ENCODE data around the gene ASF1B. TPM values are rescaled to one million over a fixed set of nuclear protein-coding genes. Genes with fewer than 3 reads are reported as not detected.
"Not testable (repeated sequence)": the region's sequence is repeated elsewhere in the genome, so short reads cannot be mapped to it uniquely, and the experiment has no call there.

The ASF1B gene
- total RNA-seq, 1 experiment from 2014 or later: 78.1 TPM

DNA sequence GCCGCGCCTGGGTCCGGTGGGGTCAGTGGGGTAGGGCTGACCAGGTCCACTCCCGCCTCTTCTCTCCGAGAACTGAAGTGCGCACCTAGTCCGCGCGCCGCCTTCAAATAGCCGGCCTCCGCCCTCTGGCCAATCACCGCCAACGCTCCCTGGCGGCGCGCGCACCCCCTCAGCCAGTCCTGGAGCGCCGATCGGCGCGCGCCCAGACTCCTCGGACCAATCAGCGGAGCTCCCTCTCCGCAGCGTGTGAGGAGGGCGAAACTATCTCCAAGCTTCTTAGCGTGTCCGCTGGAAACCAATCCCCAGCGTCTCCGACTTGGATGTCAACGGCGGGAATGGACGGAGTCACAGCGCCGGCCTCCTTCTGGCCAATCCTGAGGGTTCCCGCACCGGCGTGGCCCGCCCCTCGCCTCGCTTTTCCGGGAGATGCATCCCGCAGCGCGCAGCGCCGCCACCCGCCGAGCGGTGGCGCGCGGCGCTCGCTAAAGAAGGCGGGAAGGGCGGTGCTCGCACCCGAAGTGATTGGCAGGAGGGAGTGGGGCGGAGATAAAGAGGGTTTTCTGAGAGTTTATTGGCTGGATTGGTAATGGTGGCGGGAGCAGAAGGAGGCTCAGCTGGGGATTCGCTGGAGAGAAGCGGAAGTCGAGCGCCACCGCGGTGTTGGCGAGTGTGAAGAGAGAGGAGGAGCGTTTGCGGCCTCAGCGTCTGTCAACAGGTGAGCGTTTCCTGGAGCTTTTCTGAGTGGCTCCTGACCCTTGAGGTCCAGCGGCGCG lies at the start of gene ASF1B (continued):
- TF ChIP-seq, protein P1, sequence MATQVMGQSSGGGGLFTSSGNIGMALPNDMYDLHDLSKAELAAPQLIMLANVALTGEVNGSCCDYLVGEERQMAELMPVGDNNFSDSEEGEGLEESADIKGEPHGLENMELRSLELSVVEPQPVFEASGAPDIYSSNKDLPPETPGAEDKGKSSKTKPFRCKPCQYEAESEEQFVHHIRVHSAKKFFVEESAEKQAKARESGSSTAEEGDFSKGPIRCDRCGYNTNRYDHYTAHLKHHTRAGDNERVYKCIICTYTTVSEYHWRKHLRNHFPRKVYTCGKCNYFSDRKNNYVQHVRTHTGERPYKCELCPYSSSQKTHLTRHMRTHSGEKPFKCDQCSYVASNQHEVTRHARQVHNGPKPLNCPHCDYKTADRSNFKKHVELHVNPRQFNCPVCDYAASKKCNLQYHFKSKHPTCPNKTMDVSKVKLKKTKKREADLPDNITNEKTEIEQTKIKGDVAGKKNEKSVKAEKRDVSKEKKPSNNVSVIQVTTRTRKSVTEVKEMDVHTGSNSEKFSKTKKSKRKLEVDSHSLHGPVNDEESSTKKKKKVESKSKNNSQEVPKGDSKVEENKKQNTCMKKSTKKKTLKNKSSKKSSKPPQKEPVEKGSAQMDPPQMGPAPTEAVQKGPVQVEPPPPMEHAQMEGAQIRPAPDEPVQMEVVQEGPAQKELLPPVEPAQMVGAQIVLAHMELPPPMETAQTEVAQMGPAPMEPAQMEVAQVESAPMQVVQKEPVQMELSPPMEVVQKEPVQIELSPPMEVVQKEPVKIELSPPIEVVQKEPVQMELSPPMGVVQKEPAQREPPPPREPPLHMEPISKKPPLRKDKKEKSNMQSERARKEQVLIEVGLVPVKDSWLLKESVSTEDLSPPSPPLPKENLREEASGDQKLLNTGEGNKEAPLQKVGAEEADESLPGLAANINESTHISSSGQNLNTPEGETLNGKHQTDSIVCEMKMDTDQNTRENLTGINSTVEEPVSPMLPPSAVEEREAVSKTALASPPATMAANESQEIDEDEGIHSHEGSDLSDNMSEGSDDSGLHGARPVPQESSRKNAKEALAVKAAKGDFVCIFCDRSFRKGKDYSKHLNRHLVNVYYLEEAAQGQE (IDR thresholded peaks at IDR 0.05; ENCODE audit: low read depth): no peak

DNA sequence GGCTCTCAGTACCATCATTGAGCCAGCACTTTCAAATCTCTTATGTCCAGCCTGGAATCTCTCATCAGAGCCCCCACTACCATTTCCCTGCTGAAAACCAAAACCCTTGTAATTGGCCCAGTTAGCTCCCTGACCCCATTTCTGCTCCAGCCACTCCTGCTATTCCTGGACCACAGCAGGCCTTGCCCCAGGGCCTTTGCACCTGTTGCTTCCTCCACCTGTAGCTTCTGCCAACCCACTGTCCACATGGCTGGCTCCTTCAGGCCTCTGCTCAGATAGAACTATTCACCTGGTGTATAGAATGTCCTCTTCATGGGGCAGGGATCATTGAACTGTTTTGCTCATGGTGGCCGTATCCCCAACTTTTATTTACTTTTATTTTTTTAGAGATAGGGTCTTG lies 49.3 kb upstream of the ASF1B start:
- POLR2A ChIA-PET: interaction anchor here (0.6 kb wide), 1 partner anchor 841 kb away, joined by 5 read pairs; no protein-coding TSS in a partner anchor
- H3K27ac ChIP-seq (ENCODE audit: low read depth, low read length); intact Hi-C loops (cut with micrococcal nuclease); H3K36me3 ChIP-seq (ENCODE audit: control insufficient read depth in 1 of 2, insufficient read depth in 2 of 2, low read length in 2 of 2); H4K20me1 ChIP-seq (ENCODE audit: insufficient read depth); H3K27me3 ChIP-seq (ENCODE audit: insufficient read depth, low read length); H2AFZ ChIP-seq (ENCODE audit: low read depth, low read length, poor library complexity, severe bottlenecking); RAD21 ChIA-PET (ENCODE audit: low non-redundant PET in 1 of 2, low total read pairs in 2 of 2, uncharacterized antibody in 2 of 2, unreplicated experiment in 2 of 2); ATAC-seq; H3K4me3 ChIP-seq (replicated peaks in 1 of 2; ENCODE audit: low read depth in 1 of 2, low read length in 2 of 2); H3K9me2 ChIP-seq (ENCODE audit: insufficient read depth); DNase-seq (ENCODE audit: low read depth, low spot score); H3K9me3 ChIP-seq (ENCODE audit: control insufficient read depth in 1 of 2, insufficient read depth in 1 of 2, low read depth in 1 of 2, low read length in 2 of 2); H3K9ac ChIP-seq (ENCODE audit: low read length); BruUV-seq (replicated peaks); H3K4me1 ChIP-seq (ENCODE audit: control insufficient read depth in 1 of 2, insufficient read depth in 2 of 2, low read length in 2 of 2); H3K4me2 ChIP-seq (ENCODE audit: low read length); CTCF ChIA-PET: not testable (repeated sequence)
- peaks cover 74% of the 10 kb centered on the region for H3K79me2 ChIP-seq (ENCODE audit: insufficient read depth, low read length)

DNA sequence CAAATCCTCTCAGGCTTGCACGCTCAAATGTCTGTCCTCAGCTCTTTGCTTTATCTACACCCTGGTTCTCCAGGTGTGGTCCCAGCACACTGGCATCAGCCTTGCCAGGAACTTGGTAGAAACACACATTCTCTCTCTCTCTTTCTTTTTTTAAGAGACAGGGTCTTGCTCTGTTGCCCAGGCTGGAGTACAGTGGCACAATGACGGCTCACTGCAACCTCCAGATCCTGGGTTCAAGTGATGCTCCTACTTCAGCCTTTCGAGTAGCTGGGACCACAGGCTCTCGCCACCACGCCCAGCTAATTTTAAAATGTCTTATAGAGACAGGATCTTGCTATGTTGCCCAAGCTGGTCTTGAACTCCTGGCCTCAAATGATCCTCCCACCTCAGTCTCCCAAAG lies 48.8 kb upstream of the ASF1B start:
- Histone ChIP-seq H3K27ac (ENCODE audit: low read depth, low read length) (no peak overlapping the region), H3K9me3 (ENCODE audit: control insufficient read depth in 1 of 2, insufficient read depth in 1 of 2, low read depth in 1 of 2, low read length in 2 of 2) (no peaks in the 10 kb centered on the region), H3K4me2 (ENCODE audit: low read length) (no peak overlapping the region), H3K9ac (ENCODE audit: low read length) (no peak overlapping the region), H3K4me1 (ENCODE audit: control insufficient read depth in 1 of 2, insufficient read depth in 2 of 2, low read length in 2 of 2) (no peaks in the 10 kb centered on the region), H3K9me2 (ENCODE audit: insufficient read depth) (no peaks in the 10 kb centered on the region), H3K27me3 (ENCODE audit: insufficient read depth, low read length) (no peaks in the 10 kb centered on the region), H3K79me2 (ENCODE audit: insufficient read depth, low read length) (peaks cover 70% of the 10 kb centered on the region), H3K36me3 (ENCODE audit: control insufficient read depth in 1 of 2, insufficient read depth in 2 of 2, low read length in 2 of 2) (no peaks in the 10 kb centered on the region; a peak in 1 of 4 replicates), H2AFZ (ENCODE audit: low read depth, low read length, poor library complexity, severe bottlenecking) (no peak overlapping the region), H3K4me3 (replicated peaks in 1 of 2; ENCODE audit: low read depth in 1 of 2, low read length in 2 of 2) (no peak overlapping the region), H4K20me1 (ENCODE audit: insufficient read depth) (no peaks in the 10 kb centered on the region)
- ChIA-PET CTCF (interaction anchor here (1.2 kb wide), 1 partner anchor 49 kb away, joined by 3 read pairs; the partner anchor contains the start of gene ASF1B), RAD21 (ENCODE audit: low non-redundant PET in 1 of 2, low total read pairs in 2 of 2, uncharacterized antibody in 2 of 2, unreplicated experiment in 2 of 2) (no interaction called here), POLR2A (no interaction called here)
- intact Hi-C loops (cut with micrococcal nuclease): no loop called here
- no peak for TF ChIP-seq ZFX (IDR thresholded peaks at IDR 0.05)
- TF ChIP-seq TCF7L2 (IDR thresholded peaks at IDR 0.05; ENCODE audit: borderline replicate concordance, extremely low read depth, insufficient read depth, insufficient read length): no peak
- TF ChIP-seq, protein P2, sequence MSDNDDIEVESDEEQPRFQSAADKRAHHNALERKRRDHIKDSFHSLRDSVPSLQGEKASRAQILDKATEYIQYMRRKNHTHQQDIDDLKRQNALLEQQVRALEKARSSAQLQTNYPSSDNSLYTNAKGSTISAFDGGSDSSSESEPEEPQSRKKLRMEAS (IDR thresholded peaks at IDR 0.05): no peak
- no peak for TF ChIP-seq CEBPB (IDR thresholded peaks at IDR 0.05; ENCODE audit: low read depth)
- TF ChIP-seq YY1 (IDR thresholded peaks at IDR 0.05; ENCODE audit: extremely low read depth, insufficient replicate concordance, low read depth, low read length): no peak
- TF ChIP-seq RAD21 (IDR thresholded peaks at IDR 0.05; ENCODE audit: low read depth): no peak
- TF ChIP-seq SRF (IDR thresholded peaks at IDR 0.05; ENCODE audit: low read depth): no peak
- TF ChIP-seq ZNF274 (IDR thresholded peaks at IDR 0.05; ENCODE audit: low read depth, low read length): no peak
- no peak for TF ChIP-seq POLR2AphosphoS5 (IDR thresholded peaks at IDR 0.05; ENCODE audit: low read depth, low read length)
- no peak for TF ChIP-seq ELF1 (IDR thresholded peaks at IDR 0.05; ENCODE audit: borderline replicate concordance, low read depth)
- no peak for TF ChIP-seq EZH2phosphoT487 (IDR thresholded peaks at IDR 0.05; ENCODE audit: borderline replicate concordance)
- no TSS peak for BruUV-seq (replicated peaks)
- ATAC-seq (no peak), DNase-seq (ENCODE audit: low read depth, low spot score) (no peak)

All from HCT116 (cell line).